Brain microvascular endothelial cell (primary cell): ENCODE measurements around the gene DSE.

Source experiments
- DNase-seq: peaks from one replicate; pipeline ENCODE4 v3.0.0-alpha.2; 2020
- H3K27ac ChIP-seq: fragments of 250-450 bp; sonication (Bioruptor Pico); 2 replicates; pipeline ENCODE4 v1.5.1; 2020; ENCODE audit warnings: mild to moderate bottlenecking, moderate library complexity
- H3K27me3 ChIP-seq: fragments of 250-450 bp; sonication (Bioruptor Pico); replicated peaks from 2 replicates; pipeline ENCODE4 v1.5.1; 2020; ENCODE audit warnings: mild to moderate bottlenecking
- H3K36me3 ChIP-seq: fragments of 250-450 bp; sonication (Bioruptor Pico); replicated peaks from 2 replicates; pipeline ENCODE4 v1.5.1; 2020; ENCODE audit warnings: mild to moderate bottlenecking
- H3K4me3 ChIP-seq: 2 replicates; pipeline ENCODE4 v1.5.1; 2011; ENCODE audit warnings: low read depth, mild to moderate bottlenecking, control low read depth, low read length, moderate library complexity
- in situ Hi-C: cut with HindIII; loops from 2 replicates; pipeline ENCODE4 v1.10.0; 2017; ENCODE audit warnings: low sequenced_read_pairs, low pct_ligation_motif_present
- TF ChIP-seq, protein P1 (sequence below): IDR thresholded peaks from 2 replicates; pipeline ENCODE4 v1.5.1; 2011; ENCODE audit warnings: low read depth, mild to moderate bottlenecking, moderate library complexity, low read length, control low read depth, inconsistent platforms; ENCODE audit errors: missing control alignments

Gene DSE

DNA sequence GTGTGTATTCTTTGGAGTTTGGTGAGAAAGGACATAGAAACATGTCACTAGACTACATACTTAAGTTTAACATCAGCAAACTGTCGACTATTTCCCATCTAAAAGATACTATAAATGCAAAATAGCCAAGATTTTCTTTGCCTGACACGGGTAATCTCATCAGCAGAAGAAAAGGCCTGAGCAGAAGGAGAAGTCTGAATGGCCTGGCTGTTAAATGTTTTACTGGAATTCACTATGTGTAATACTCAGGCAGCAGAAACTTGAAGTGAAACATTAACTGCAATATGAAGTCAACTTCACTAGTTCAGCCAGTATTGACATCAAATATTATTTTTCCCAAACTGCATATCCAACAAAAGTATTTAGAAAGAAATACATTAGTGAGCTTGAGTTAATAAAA lies 6.4 kb upstream of the DSE start:
- Histone ChIP-seq H3K27ac (no peak overlapping the region), H3K36me3 (no peaks in the 10 kb centered on the region), H3K4me3 (no peak overlapping the region), H3K27me3 (no peaks in the 10 kb centered on the region)
- TF ChIP-seq, protein P1, sequence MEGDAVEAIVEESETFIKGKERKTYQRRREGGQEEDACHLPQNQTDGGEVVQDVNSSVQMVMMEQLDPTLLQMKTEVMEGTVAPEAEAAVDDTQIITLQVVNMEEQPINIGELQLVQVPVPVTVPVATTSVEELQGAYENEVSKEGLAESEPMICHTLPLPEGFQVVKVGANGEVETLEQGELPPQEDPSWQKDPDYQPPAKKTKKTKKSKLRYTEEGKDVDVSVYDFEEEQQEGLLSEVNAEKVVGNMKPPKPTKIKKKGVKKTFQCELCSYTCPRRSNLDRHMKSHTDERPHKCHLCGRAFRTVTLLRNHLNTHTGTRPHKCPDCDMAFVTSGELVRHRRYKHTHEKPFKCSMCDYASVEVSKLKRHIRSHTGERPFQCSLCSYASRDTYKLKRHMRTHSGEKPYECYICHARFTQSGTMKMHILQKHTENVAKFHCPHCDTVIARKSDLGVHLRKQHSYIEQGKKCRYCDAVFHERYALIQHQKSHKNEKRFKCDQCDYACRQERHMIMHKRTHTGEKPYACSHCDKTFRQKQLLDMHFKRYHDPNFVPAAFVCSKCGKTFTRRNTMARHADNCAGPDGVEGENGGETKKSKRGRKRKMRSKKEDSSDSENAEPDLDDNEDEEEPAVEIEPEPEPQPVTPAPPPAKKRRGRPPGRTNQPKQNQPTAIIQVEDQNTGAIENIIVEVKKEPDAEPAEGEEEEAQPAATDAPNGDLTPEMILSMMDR, result no peak
- in situ Hi-C loops, result no loop called here
- DNase-seq, result no peak

DNA sequence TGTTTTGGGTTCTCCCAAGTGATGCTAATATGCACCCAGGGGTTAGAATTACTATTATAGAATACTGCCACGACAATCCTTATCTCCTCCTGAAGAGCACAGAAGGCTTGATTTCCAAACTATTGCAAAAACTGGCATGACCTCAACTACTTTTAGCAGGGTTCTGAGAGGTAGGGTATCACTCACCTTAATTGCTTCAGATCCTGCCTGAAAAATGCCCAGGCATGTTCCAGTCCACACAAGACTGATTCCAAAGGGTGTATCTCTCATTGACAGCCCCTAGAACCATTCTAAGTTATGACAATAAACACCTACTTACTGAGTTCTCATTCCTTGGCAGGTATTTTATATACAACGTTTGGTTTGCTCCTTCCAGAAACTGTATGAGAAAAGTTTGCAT lies 5.0 kb upstream of the DSE start:
- Histone ChIP-seq H3K27ac (no peak overlapping the region), H3K4me3 (no peak overlapping the region), H3K27me3 (no peaks in the 10 kb centered on the region), H3K36me3 (no peaks in the 10 kb centered on the region)
- TF ChIP-seq, protein P1, result no peak
- no peak for DNase-seq
- in situ Hi-C loops, result no loop called here

DNA sequence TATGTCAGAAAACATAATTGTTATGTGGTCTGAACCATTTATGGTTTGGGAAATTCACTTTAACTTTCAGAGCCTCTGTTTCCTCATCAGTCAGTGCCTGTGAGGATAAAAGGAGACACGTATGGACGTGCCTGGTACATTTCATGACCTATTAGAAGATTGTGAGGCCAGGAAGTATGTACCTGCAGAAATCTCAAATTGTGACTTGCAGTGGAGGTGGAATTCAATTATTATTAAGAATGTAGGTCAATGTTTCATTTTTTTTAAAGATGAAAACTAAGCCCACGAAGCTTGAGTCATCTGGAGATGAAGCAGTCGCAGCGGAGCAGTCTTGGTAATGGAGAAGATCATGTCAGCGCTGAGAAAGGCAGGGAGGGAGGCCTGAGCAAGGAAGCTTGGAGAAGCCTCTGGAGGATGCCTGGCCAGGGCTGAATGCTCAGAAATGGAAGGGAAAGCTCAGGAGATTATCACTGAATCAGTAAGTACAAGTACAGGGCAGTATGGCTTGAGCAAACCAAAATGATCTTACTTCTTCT lies 3.9 kb upstream of the DSE start:
- no peak for DNase-seq
- in situ Hi-C loops, result no loop called here
- no peak overlapping the region for H3K27ac ChIP-seq
- H3K27me3 ChIP-seq, result no peaks in the 10 kb centered on the region
- H3K36me3 ChIP-seq, result no peaks in the 10 kb centered on the region
- H3K4me3 ChIP-seq, result no peak overlapping the region
- TF ChIP-seq, protein P1, result no peak

DNA sequence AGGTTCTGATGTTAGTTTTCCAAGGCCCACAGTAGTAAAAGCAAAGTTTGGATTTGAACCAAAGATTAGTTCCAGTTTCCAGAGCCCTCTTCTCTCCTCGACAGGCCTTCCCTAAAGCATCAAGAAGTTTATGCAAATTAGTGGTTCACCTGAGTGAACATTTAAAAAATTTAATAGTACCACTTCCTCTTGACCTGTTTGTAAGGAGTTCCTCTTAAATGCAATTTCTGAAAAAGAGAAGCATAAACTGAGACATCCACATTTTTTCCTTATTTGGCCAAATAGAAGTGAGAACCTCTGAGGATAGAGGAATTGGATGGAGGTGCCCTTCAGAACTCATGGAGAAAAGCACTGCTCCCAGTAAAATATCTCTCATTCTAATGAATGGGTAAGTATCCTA lies 1.2 kb upstream of the DSE start:
- TF ChIP-seq, protein P1, result no peak
- DNase-seq, result no peak
- Histone ChIP-seq H3K27ac (no peak overlapping the region), H3K27me3 (no peaks in the 10 kb centered on the region), H3K36me3 (no peaks in the 10 kb centered on the region), H3K4me3 (no peak overlapping the region)
- in situ Hi-C loops, result no loop called here

DNA sequence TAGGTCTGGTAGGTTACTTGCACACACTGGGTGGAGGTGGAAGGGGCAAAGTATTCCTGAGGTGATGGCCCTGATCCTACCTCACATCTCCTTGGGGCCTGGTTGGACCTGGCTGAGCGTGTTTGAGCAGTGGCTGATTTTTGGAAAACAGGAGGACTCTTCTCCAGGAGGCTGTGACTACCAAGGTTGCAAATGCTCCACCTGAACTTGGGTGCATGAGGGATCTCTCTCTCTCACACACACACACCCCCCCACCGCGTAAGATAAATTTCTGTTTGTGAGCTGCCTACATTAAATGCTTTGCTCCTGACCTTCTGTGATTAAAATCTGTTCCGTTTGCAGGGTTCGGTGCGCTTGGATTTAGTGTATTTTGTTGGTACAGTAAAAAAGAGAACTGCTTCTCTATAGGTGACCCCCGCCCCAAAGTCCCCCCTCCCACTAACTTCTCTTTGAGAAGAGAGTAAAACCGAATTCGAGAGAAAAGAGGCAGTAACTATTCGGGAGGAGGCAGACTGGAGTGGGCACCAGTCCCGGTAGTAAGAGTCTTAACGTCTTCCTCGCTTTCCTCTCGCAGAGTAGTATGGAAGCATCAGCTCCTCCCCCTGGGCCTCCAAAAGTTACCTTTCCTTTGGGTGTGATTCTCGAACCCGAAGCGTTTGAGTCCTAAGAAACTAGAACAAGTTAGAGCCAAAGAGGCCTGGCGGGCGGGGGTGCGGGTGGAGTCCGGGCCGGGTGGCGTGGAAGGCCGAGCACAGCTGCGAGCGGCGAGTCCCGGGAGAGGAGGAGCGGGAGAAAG lies 585 bp upstream of the DSE start:
- no peaks in the 10 kb centered on the region for H3K27me3 ChIP-seq
- no peak for DNase-seq
- peak overlapping the region; percentile 91 for H3K27ac ChIP-seq
- H3K4me3 ChIP-seq, result peak overlapping the region; percentile 93
- H3K36me3 ChIP-seq, result no peaks in the 10 kb centered on the region
- TF ChIP-seq, protein P1, result no peak
- in situ Hi-C loops, result no loop called here
